Epithelial cell of esophagus (primary cell): Measurements from ENCODE around the gene HSD17B11.
"Not testable (repeated sequence)": the region's sequence is repeated elsewhere in the genome, so short reads cannot be mapped to it uniquely, and the experiment has no call there.

ENCODE experiments used
- DNase-seq: peaks from one replicate; pipeline ENCODE4 v3.0.0; 2010; ENCODE audit warnings: low read depth
- H3K4me3 ChIP-seq: 2 replicates; pipeline ENCODE4 v1.5.1; 2011; ENCODE audit warnings: mild to moderate bottlenecking, low read length, control low read depth
- TF ChIP-seq, protein P1 (sequence below): IDR thresholded peaks from 2 replicates; pipeline ENCODE4 v1.5.1; 2011; ENCODE audit warnings: low read depth, mild to moderate bottlenecking, low read length, control low read depth, inconsistent platforms; ENCODE audit not compliant: insufficient read depth; ENCODE audit errors: missing control alignments

The HSD17B11 gene

DNA sequence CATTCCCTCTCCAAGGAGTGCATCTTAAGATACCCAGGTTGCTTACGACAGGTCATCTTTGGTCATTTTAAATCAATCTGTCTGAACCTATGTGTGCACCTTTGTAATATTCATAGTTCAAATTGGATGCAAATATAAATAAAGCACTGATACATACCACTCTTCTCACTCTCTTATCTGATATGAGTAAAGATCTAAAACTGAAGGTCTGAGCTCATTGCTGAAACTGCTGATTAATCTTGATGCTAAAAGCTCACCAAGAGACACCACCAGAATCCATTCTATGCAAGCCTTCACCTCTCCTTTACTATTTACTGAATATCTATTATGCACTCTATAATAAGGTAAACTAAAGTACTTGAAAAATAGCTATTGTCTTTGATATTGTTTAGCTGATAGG, 84.9 kb downstream of the HSD17B11 start:
- DNase-seq, result no peak
- TF ChIP-seq, protein P1, sequence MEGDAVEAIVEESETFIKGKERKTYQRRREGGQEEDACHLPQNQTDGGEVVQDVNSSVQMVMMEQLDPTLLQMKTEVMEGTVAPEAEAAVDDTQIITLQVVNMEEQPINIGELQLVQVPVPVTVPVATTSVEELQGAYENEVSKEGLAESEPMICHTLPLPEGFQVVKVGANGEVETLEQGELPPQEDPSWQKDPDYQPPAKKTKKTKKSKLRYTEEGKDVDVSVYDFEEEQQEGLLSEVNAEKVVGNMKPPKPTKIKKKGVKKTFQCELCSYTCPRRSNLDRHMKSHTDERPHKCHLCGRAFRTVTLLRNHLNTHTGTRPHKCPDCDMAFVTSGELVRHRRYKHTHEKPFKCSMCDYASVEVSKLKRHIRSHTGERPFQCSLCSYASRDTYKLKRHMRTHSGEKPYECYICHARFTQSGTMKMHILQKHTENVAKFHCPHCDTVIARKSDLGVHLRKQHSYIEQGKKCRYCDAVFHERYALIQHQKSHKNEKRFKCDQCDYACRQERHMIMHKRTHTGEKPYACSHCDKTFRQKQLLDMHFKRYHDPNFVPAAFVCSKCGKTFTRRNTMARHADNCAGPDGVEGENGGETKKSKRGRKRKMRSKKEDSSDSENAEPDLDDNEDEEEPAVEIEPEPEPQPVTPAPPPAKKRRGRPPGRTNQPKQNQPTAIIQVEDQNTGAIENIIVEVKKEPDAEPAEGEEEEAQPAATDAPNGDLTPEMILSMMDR, result no peak
- no peak overlapping the region for H3K4me3 ChIP-seq

DNA sequence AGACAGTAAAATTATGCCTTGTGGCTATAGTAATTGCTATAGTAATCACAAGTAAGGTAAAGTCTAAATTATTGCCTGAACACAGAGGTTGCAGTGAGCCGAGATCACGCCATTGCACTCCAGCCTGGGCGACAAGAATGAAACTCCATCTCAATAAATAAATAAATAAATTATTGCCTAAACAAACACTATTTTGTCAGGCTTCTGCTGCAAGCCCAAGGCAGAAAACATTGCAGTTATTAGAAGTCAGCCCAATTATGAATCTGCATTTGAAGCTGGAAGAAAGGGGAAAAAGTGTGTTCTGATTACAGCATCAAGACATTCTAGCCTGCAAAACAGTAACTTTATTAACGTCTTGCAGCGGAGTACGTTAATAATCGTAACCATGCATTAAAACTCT, 85.4 kb downstream of the HSD17B11 start:
- DNase-seq, result no peak
- TF ChIP-seq, protein P1, result no peak

DNA sequence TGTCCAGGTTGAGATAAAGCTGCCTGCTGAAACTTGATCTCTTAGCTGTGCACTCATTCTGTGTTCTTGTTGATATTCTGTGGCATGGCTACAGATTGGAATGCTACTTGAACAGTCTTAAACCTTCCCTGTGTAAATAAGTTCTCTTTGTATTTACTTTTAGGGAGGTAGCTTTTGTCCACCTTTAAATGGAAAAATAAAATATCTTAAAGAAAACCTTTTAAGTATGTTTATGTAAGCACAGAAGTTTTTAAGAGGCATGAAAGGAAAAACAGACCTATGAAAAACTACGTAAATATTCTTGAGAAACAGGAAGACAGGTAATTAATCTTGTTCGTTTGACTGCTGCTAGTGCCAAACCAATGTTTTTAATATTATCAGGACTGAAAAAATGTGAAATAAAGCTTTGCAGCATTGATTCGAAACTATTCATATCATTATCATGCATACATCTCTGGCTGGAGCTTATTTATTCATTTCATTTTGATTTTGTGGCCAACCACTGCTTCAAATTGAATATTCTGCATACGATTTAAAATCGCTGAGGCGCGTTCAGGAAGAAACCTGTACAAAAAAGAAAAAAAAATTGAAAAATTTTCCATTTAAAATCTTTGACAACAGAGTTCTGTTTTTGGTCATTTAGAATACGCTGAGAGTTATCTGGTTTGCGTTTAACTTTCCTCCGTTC, 86.1 kb downstream of the HSD17B11 start:
- peak overlapping the region; percentile 24 for H3K4me3 ChIP-seq
- TF ChIP-seq, protein P1, result no peak
- peak; percentile 54 for DNase-seq

More for the DNA sequence above, 85.4 kb downstream of the HSD17B11 start:
- H3K4me3 ChIP-seq, result no peak overlapping the region

DNA sequence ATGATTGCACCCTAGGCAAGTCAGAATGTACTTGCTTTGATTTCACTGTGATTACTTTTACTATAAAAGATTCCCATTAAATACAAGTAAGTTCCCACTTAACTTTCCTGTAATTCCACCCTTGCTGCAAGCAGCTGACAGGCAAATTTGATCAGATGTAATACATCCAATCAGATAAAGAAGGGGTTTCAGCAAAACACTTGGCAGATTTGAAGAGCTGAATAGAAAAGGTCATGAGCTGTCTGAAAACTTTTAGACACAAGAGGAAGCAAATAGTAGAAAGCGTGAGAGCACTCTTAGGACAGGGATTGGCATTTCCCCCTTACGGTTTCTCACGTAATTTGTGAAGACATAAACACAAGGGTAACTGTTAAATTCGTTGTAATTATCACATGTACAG, 91.1 kb downstream of the HSD17B11 start:
- no peak overlapping the region for H3K4me3 ChIP-seq
- no peak for DNase-seq
- TF ChIP-seq, protein P1, result no peak

DNA sequence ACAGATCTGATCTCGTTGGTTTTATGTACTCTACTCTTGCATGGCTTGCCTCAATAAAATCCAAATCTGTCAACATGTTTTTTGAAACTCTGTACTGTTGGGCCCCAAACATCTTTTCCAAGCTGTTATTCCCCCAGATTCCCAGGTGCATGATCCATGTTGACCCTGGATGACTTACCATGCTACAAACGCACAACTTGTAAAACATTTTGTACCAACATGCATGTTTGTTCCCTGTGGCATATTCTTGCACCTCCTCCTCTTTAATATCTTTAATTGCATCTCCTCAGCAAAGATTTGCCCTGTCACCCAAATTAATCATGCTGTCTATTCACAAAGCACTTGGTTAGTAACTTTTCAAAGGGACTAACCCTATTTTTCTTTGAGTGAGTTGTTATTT, 92.6 kb downstream of the HSD17B11 start:
- no peak for DNase-seq
- no peak overlapping the region for H3K4me3 ChIP-seq
- TF ChIP-seq, protein P1, result no peak

DNA sequence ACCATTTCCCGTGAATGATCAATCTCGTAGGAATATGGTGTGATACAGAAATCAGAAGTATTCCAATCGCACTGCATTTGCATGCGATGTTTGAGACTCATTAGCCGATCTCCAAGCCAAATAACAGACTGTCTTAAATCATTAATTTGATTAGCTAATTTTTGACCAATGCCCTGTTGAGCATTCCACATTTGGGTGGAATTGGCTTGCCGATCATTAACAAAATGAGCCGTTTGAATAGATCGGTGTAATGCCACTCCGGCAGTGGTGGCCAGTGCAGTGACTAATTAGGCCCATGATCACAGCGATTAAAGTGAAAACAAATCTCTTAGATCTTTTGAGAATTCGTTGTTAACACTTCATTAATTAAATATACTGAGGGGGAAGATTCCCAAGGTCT, 96.1 kb downstream of the HSD17B11 start:
- H3K4me3 ChIP-seq, DNase-seq: not testable (repeated sequence)

DNA sequence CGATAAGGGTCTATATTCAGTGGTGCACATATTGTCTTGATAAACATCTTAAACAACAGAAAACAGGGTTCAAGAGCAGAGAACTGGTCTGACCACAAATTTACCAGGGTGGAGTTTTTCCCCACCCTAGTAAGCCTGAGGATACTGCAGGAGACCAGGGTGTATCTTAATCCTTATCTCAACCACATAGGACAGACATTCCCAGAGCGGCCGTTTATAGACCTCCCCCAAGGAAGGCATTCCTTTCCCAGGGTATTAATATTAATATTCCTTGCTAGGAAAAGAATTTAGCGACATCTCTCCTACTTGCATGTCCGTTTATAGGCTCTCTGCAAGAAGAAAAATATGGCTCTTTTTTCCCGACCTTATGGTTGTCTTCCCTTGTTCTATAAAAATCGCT, 97.1 kb downstream of the HSD17B11 start:
- not testable (repeated sequence) for H3K4me3 ChIP-seq, DNase-seq

DNA sequence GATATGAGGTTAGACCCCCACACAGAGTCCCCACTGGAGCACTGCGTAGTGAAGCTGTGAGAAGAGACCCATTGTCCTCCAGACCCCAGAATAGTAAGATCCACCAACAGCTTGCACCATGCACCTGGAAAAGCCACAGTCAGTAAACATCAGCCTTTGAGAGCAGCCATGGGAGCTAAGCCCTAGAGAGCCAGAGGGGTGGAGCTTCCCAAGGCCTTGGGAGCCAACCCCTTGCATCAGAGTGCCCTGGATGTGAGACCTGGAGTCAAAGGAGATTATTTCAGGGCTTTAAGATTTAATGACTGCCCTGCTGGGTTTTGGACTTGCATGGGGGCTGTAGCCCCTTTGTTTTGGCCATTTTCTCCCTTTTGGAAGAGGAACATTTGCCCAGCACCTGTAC, 104.0 kb downstream of the HSD17B11 start:
- TF ChIP-seq, protein P1, result no peak
- no peak overlapping the region for H3K4me3 ChIP-seq
- DNase-seq, result no peak
